Activated CD4-positive, alpha-beta T cell treated with anti-CD3 and anti-CD28 coated beads for 24 hours (primary cell): ENCODE measurements around the gene SMARCA4.
"Not testable (repeated sequence)": the region's sequence is repeated elsewhere in the genome, so short reads cannot be mapped to it uniquely, and the experiment has no call there.

Experiments used
- DNase-seq, 2 donors: peaks; one replicate each; pipeline ENCODE4 v3.0.0-alpha.2; 2020; ENCODE audit warnings: low read depth in 2 of 2

SMARCA4 gene

GRCh38 chr19:10976131-10976892 lies 15.5 kb downstream of the SMARCA4 start:
- no peak for DNase-seq

GRCh38 chr19:10977742-10978092 lies 16.9 kb downstream of the SMARCA4 start:
- no peak for DNase-seq

- DNase-seq = no peak
Observed at GRCh38 chr19:10979951-10980381, 19.1 kb downstream of the SMARCA4 start.

- no peak for DNase-seq
Observed at GRCh38 chr19:10981252-10981895, 20.5 kb downstream of the SMARCA4 start.

GRCh38 chr19:10983026-10983425 lies 22.2 kb downstream of the SMARCA4 start:
- DNase-seq = no peak

GRCh38 chr19:10984166-10984735 lies 23.4 kb downstream of the SMARCA4 start:
- DNase-seq = no peak

GRCh38 chr19:10985502-10985901 lies 24.7 kb downstream of the SMARCA4 start:
- DNase-seq = no peak

- DNase-seq = no peak
Observed at GRCh38 chr19:10986301-10987127, 25.7 kb downstream of the SMARCA4 start.

GRCh38 chr19:10987571-10988297 lies 26.9 kb downstream of the SMARCA4 start:
- no peak for DNase-seq

GRCh38 chr19:10988380-10988779 lies 27.6 kb downstream of the SMARCA4 start:
- DNase-seq = no peak

GRCh38 chr19:10988921-10989320 lies 28.1 kb downstream of the SMARCA4 start:
- DNase-seq = no peak

GRCh38 chr19:10991076-10991475 lies 30.2 kb downstream of the SMARCA4 start:
- no peak for DNase-seq

- no peak for DNase-seq
Observed at GRCh38 chr19:10991521-10992081, 30.8 kb downstream of the SMARCA4 start.

GRCh38 chr19:10992174-10992573 lies 31.3 kb downstream of the SMARCA4 start:
- not testable (repeated sequence) for DNase-seq

GRCh38 chr19:10995926-10996600 lies 35.2 kb downstream of the SMARCA4 start:
- DNase-seq = no peak

GRCh38 chr19:10998045-10998533 lies 37.3 kb downstream of the SMARCA4 start:
- no peak for DNase-seq

GRCh38 chr19:10998666-10999065 lies 37.8 kb downstream of the SMARCA4 start:
- DNase-seq = no peak

- no peak for DNase-seq
Observed at GRCh38 chr19:11005521-11005920, 44.7 kb downstream of the SMARCA4 start.

- no peak for DNase-seq
Observed at GRCh38 chr19:11007385-11007784, 46.6 kb downstream of the SMARCA4 start.

GRCh38 chr19:11007962-11008532 lies 47.2 kb downstream of the SMARCA4 start:
- DNase-seq = no peak
